Left kidney (tissue), 8 donors: ENCODE results near the gene PLIN1. TPM values are rescaled to one million over a fixed set of nuclear protein-coding genes. Genes with fewer than 3 reads are reported as not detected.
"Not testable (repeated sequence)": the region's sequence is repeated elsewhere in the genome, so short reads cannot be mapped to it uniquely, and the experiment has no call there.

Experiments used
- DNase-seq: peaks from one replicate; pipeline ENCODE4 v3.0.0-alpha.2; 2013
- long read RNA-seq, 8 donors: transcript quantifications; one replicate each; lab custom pipeline, GENCODE V29; 2026
- polyA plus RNA-seq: library from polyadenylated mRNA; unstranded; fragments of 120-200 nt; gene quantifications from one replicate; pipeline ENCODE4 v1.2.1, GENCODE V29; 2013; ENCODE audit not compliant: insufficient read length

PLIN1 gene, protein sequence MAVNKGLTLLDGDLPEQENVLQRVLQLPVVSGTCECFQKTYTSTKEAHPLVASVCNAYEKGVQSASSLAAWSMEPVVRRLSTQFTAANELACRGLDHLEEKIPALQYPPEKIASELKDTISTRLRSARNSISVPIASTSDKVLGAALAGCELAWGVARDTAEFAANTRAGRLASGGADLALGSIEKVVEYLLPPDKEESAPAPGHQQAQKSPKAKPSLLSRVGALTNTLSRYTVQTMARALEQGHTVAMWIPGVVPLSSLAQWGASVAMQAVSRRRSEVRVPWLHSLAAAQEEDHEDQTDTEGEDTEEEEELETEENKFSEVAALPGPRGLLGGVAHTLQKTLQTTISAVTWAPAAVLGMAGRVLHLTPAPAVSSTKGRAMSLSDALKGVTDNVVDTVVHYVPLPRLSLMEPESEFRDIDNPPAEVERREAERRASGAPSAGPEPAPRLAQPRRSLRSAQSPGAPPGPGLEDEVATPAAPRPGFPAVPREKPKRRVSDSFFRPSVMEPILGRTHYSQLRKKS
- 1.4 TPM for polyA plus RNA-seq
- long read RNA-seq, donor 1 = 0 reads
- long read RNA-seq, donor 2 = 0 reads
- long read RNA-seq, donor 3 = 0 reads
- long read RNA-seq, donor 4 = 0 reads
- long read RNA-seq, donor 5 = 0 reads
- long read RNA-seq, donor 6 = 0 reads
- long read RNA-seq, donor 7 = 0 reads
- long read RNA-seq, donor 8 = 0 reads

- DNase-seq = no peak
These were observed at the start of gene PLIN1 for GRCh38 chr15:89679212-89679611. Gene PLIN1 (minus strand): TSS chr15:89679367. CDS start chr15:89677489, 1,878 bp downstream.

DNA sequence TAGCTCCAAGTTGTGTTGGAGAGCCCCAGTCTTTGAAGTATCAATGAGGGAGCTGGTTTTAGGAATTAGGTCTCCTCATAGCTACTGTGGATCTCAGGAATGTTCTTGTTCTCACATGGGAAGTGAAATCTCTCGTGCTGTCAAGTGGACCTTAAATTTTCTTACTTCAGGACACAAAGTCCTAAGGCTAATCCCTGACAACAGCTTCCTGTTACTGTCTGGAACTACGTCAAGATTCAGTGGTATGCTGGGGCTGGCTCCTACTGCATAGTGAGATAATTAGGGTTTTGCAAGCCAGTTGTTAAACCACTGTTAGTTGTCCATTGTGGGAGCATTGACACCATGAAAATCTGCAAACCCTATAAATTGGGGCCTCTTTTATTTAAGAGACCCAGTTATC, 49.1 kb upstream of the PLIN1 start:
- no peak for DNase-seq

DNA sequence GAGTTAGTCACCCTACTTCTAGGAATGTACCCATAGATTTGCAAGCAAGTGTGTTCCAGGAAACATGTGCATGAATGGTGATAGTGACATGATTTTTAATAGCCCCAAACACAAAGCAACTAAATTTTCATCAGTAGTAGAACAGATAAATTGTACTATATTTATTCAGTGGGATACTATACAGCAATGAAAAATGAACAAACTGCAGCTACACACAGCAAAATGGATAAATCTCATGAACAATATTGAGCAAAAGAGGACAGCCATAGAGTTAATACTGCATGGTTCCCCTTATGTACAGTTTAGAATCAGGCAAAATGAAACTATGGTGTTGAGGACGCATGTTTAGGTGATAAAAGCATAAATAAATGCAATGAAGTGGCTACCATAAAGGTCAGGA, 45.9 kb upstream of the PLIN1 start:
- DNase-seq = no peak

GRCh38 chr15:89724621-89725020, 45.5 kb upstream of the PLIN1 start:
- no peak for DNase-seq

DNA sequence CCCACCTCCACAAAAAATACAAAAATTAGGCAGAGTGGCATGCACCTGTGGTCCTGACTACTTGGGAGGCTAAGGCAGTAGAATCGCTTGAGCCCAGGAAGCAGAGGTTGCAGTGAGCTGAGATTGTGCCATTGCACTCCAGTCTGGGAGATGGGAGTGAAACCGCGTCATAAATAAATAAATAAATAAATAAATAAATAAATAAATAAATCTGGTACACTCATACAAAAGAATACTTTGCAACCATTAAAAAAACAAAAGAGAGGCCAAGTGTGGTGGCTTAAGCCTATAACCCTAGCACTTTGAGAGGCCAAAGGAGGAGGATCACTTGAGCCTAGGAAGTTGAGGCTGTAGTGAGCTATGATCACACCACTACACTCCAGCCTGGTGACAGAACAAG, 43.9 kb upstream of the PLIN1 start:
- no peak for DNase-seq

DNA sequence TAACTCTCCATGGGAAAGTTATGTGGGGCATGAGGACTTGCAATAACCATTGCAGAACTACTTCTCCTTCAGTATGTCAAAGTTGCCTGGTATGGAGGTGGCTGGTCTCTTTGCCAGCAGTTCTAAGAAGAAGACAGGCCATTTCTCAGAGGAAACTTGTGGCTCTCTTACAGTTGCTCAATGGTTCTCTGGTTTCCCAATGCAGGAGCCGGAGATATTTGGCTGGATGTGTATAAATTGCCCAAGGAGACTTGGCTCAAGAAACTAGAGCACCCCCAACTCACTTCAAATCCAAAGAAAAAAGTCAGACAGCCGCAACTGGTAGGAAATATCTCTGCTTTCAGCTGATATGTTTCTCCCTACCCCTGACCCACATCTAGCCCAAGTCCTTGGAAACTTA, 35.6 kb upstream of the PLIN1 start:
- no peak for DNase-seq

DNA sequence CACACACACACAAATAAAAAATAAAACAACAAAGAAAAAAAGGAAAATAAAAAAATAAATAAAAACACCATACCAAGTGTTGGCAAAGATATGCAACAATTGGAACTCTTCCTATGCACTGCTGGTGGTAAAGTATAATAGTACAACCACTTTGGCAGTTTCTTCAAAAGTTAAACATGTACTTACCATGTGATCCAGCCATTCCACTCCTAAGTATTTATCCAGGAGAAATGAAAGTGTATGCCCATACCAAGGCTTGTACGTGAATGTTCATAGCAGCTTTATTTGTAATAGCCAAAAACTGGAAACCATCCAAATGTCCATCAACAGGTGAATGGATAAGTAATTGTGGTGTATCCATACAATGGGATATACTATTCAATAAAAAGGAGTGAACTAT, 28.4 kb upstream of the PLIN1 start:
- no peak for DNase-seq

DNA sequence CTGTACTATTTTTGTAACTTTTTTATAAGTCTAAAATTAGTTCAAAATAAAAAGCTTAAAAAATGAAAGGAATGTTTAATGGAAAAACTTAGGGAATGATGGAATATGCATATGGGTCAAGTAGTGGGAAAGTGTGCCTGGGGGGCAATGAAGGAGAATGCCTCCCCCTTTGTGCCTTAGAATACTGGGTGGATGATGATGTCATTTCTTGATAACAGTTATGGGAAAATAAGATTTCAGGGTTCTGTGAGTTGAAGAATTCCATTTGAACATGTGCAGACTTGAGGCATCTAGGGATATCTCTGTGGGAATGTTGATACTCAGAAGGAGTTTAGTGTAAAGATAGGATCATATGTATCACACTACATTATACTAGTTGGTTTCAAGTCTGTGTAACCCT, 25.2 kb upstream of the PLIN1 start:
- no peak for DNase-seq

GRCh38 chr15:89695198-89695597, 16.0 kb upstream of the PLIN1 start:
- DNase-seq = no peak

- no peak for DNase-seq
These were observed 14.5 kb upstream of the PLIN1 start for GRCh38 chr15:89693696-89694095.

DNA sequence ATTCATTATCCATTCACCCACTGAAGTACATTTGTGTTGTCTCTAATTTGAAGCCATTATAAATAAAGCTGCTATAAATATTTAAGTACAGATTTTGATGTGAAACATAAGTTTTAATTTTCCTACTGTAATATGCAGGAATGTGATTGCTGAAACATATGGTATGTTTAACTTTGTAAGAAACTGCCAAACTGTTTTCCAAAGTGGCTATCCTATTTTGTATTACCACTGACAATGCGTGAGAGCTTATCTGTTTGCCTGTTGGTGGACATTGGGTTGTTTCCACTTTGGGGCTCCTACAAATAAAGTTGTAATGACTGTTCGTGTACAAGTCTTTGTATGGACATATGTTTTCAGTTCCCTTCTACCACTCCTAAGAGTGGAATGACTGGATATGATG, 13.9 kb upstream of the PLIN1 start:
- DNase-seq = no peak

GRCh38 chr15:89690276-89691218, 11.4 kb upstream of the PLIN1 start, which contains the start of the genes PEX11A and WDR93:
Gene PEX11A (minus strand): TSS chr15:89690754. CDS start chr15:89690632, 122 bp downstream.
Gene WDR93 (plus strand): TSS chr15:89690811. CDS start chr15:89701747, 10,936 bp downstream.
- DNase-seq = peak; percentile 83

DNA sequence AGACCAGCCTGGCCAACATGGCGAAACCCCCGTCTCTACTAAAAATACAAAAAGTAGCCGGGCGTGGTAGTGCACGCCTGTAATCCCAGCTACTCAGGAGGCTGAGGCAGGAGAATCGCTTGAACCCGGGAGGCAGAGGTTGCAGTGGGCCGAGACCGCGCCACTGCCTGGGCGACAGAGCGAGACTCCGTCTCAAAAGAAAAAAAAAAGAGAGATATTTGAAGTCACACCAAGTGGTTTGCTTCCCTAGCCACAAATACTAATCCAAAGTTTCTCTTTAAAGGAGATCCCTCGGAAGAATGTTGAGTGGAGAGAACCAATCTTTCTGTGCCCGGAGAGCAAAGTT, 10.7 kb upstream of the PLIN1 start:
- not testable (repeated sequence) for DNase-seq

DNA sequence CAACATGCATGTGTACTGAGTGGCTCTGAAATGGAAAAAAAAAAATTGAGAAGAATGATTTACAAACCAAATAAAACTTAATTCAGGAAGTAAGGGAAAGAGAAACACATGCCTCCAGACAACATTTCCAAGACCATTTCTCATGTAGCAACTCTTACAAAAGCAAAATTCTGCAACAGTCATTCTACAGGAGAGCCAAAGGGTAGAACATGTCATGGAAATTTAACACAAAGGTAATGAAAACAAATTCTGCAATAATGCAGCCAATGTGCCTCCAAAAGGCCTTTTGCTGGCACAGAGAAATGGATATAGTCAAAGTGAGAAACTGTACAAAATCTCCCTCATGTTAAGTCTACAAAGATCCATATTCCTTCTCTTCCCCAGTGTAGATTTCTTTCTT, 7.4 kb upstream of the PLIN1 start:
- no peak for DNase-seq

DNA sequence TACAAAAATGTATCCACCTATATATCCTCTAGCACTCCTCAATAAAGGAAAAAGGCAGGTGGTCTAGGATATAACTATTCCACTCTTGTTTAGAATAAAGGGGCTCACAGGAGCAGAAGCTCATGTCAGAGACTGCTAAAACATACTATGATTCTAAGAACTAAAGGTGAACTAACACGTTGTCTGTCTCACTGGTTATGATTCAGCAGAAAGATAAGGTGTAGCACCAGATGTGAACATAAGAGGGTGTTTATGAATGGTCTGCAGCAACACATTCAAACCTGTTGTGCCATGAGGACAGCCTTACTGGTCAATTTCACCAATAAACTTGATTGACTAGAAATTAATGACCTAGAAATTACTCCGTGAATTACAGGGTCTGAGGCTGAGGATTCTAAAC, 6.8 kb upstream of the PLIN1 start:
- DNase-seq = no peak

- DNase-seq = no peak
These were observed 2.0 kb upstream of the PLIN1 start for GRCh38 chr15:89681146-89681545.

- DNase-seq = no peak
These were observed 1.2 kb upstream of the PLIN1 start for GRCh38 chr15:89680282-89680873.

DNA sequence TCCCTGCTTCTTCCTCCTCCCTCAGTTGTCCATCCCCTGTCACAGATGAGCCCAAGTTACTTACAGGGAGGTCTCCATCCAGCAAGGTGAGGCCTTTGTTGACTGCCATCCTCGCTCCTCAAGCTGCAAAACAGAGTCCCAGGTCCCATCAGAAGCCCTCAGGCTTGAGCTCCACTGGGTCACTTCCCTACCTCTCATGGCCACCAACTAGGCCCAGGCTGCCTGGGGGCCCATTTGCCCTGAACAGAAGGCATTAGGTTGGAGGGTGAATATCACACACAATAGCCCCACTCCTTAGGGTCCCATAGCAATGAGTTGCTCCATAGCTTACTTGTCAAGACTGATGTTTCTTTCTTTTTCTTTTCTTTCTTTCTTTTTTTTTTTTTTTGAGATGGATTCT, 1.8 kb downstream of the PLIN1 start:
- no peak for DNase-seq

DNA sequence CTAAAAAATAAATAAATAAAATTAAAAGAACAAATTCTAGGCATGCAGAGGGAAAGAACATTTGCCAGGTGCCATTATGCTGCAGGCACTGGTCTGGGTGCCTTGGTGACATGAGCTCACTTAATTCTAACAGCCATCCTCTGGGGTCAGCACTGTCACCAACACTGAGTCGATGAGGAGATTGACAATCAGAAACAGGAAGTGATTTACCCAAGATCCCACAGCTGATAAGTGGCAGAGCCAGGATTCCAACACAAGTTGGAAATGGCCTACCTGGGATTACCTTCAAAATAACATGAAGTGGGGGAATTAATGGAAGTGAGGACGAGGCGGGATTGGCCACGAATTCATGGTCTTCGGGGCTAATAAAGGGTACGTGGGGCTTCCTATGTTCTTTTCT, 3.6 kb downstream of the PLIN1 start:
- DNase-seq = no peak

GRCh38 chr15:89674526-89674925, 4.6 kb downstream of the PLIN1 start:
- no peak for DNase-seq

- no peak for DNase-seq
These were observed 6.0 kb downstream of the PLIN1 start for GRCh38 chr15:89673165-89673512.
